BE2C (cell line): ENCODE measurements around the gene NLRP7.
"Not testable (repeated sequence)": the region's sequence is repeated elsewhere in the genome, so short reads cannot be mapped to it uniquely, and the experiment has no call there.

Experiments
- DNase-seq: peaks from one replicate; pipeline ENCODE4 v3.0.0-alpha.2; 2020
- H3K27me3 ChIP-seq: fragments of 250-450 bp; sonication (Bioruptor Pico); 2 replicates; pipeline ENCODE4 v1.5.1; 2020; ENCODE audit warnings: mild to moderate bottlenecking
- H3K36me3 ChIP-seq: fragments of 250-450 bp; sonication (Bioruptor Pico); 2 replicates; pipeline ENCODE4 v1.5.1; 2020; ENCODE audit warnings: mild to moderate bottlenecking
- H3K4me1 ChIP-seq: fragments of 250-450 bp; sonication (Bioruptor Pico); 2 replicates; pipeline ENCODE4 v1.5.1; 2020
- H3K4me3 ChIP-seq: 2 replicates; pipeline ENCODE4 v1.5.1; 2011; ENCODE audit warnings: low read depth, low read length
- H3K9me3 ChIP-seq: fragments of 250-450 bp; sonication (Bioruptor Pico); 2 replicates; pipeline ENCODE4 v1.5.1; 2020
- CTCF ChIP-seq: IDR thresholded peaks from 2 replicates; pipeline ENCODE4 v1.5.1; 2012; ENCODE audit warnings: mild to moderate bottlenecking, low read depth, low read length

Gene NLRP7

DNA sequence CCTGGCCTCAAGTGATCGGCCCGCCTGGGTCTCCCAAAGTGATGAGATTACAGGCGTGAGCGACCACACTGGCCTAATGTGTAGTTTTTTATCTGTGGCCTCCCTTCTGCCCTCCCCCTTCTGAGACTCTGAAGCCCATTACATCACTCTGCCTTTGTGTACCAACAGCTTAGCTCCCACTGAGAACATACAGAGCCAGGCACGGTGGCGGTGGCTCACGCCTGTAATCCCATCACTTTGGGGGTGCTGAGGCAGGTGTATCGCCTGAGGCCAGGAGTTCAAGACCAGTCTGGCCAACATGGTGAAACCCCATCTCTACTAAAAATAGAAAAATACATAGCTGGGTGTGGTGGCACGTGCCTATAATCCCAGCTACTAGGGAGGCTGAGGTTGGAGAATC lies 28.8 kb downstream of the NLRP7 start:
- Histone ChIP-seq H3K27me3 (peaks cover 19% of the 10 kb centered on the region), H3K9me3 (no peaks in the 10 kb centered on the region), H3K4me1 (no peaks in the 10 kb centered on the region), H3K4me3 (no peak overlapping the region), H3K36me3 (no peaks in the 10 kb centered on the region)
- no peak for DNase-seq
- no peak for TF ChIP-seq CTCF

GRCh38 chr19:54916822-54917221 lies 30.5 kb downstream of the NLRP7 start:
- Histone ChIP-seq H3K4me3 (no peak overlapping the region), H3K36me3 (no peaks in the 10 kb centered on the region), H3K9me3 (no peaks in the 10 kb centered on the region), H3K4me1 (no peaks in the 10 kb centered on the region), H3K27me3 (peaks cover 11% of the 10 kb centered on the region)
- DNase-seq: no peak
- no peak for TF ChIP-seq CTCF

DNA sequence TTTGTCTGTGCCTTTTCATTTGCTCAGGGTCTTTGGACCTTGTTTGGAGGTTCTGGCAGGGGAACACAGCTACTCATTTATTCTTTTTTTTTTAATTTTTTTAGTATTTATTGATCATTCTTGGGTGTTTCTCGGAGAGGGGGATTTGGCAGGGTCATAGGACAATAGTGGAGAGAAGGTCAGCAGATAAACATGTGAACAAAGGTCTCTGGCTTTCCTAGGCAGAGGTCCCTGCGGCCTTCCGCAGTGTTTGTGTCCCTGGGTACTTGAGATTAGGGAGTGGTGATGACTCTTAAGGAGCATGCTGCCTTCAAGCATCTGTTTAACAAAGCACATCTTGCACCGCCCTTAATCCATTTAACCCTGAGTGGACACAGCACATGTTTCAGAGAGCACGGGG lies 39.4 kb downstream of the NLRP7 start:
- not testable (repeated sequence) for DNase-seq

DNA sequence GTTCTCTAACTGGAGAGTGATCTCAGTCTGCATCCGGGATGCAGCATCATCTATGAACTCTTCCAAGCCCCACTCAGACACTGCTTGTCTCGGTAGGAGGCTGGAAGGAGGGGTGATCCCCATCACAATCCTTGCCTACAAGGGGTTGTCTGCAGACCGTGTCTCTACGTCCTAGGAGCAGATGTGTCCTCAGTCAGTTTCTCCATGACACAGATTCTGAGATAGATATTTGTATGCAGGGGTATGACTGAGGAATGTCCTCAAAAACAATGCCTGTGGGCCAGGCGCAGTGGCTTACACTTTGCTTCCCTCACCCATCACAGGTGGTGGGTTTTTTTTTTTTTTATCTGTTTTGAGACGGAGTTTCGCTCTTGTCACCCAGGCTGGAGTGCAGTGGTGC lies 40.5 kb downstream of the NLRP7 start:
- no peak for DNase-seq
- H3K9me3 ChIP-seq: no peaks in the 10 kb centered on the region
- no peaks in the 10 kb centered on the region for H3K4me1 ChIP-seq
- H3K36me3 ChIP-seq: no peaks in the 10 kb centered on the region
- H3K27me3 ChIP-seq: 0 out of 2 replicates have a peak, but pooled peaks cover 8% of the 10 kb centered on the region
- no peak overlapping the region for H3K4me3 ChIP-seq
- no peak for TF ChIP-seq CTCF

More for the DNA sequence above, 39.4 kb downstream of the NLRP7 start:
- not testable (repeated sequence) for H3K4me3 ChIP-seq, H3K27me3 ChIP-seq, H3K4me1 ChIP-seq, H3K36me3 ChIP-seq, H3K9me3 ChIP-seq

GRCh38 chr19:54905803-54906511 lies 41.4 kb downstream of the NLRP7 start, which contains the start of gene NCR1:
TSS of gene NCR1 (plus strand) at chr19:54906148. CDS start at chr19:54906188, 40 bp downstream.
- Histone ChIP-seq H3K27me3 (peaks cover 11% of the 10 kb centered on the region; the same call in 1 of the 2 replicates), H3K4me3 (no peak within 1 kb of the TSS), H3K4me1 (no peaks in the 10 kb centered on the region), H3K9me3 (no peaks in the 10 kb centered on the region), H3K36me3 (no peaks in the 10 kb centered on the region)
- no peak for TF ChIP-seq CTCF
- no peak for DNase-seq

- Histone ChIP-seq H3K4me1 (no peaks in the 10 kb centered on the region), H3K9me3 (no peaks in the 10 kb centered on the region), H3K36me3 (no peaks in the 10 kb centered on the region), H3K4me3 (no peak overlapping the region), H3K27me3 (peaks cover 15% of the 10 kb centered on the region)
- DNase-seq: no peak
- TF ChIP-seq CTCF: no peak
These were observed 41.9 kb downstream of the NLRP7 start for GRCh38 chr19:54905421-54905802.

GRCh38 chr19:54904261-54904660 lies 43.1 kb downstream of the NLRP7 start:
- not testable (repeated sequence) for H3K4me3 ChIP-seq, H3K4me1 ChIP-seq, H3K36me3 ChIP-seq, H3K9me3 ChIP-seq, DNase-seq
- peaks cover 27% of the 10 kb centered on the region for H3K27me3 ChIP-seq
